ENCODE measurements around the gene NAA40.
A peak's percentile ranks its signal among the peaks of the same experiment; 100 is the strongest.

NAA40 gene

DNA sequence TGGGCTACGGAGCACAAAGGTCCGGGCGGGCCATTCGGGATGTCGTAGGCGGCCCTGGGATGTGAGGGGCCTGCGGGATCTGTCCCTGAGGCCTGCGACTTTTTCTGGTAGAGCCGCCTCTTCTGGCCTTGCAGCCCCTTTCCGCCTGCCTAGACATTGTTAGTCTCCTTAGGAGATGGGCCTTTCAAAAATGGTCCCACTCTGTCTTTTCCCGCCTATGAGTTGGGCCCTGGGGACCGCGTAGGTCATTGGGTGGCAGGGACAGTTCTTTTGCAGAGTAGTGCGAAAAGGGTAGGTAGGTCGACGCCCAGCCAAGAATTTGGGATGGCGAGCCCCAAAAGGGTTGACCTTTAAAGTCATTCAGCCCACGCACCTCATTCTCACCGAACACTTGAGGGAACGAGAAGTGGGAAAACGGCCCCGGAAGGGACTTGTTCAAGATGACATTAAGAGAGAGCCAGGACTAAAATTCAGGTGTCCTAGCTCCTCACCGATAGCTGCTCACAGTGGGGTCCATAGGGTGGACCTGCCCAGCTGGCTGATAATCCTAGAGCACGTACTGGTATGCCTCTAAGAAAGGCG, 48.2 kb downstream of the NAA40 start:
- no peak for DNase-seq (ENCODE audit: low read depth)

DNA sequence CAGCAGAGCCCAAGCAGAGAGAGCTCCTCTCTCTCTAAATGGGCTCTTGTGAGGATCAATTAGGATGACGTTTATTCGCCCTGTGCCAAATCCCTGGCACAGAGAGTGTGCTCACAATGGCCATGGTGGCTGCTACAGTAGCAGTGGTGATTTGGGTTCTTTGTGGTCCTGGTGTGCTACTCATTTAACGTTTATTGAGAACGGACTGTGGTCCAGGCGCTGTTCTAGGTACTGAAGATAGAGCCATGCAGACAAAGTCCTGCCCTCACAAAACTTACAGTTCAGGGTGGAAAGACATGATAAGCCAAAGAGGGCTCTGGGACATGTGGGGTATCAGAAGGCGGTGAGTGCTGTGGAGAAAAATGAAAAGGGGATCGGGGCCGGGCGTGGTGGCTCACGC, 52.8 kb downstream of the NAA40 start:
- no peak for DNase-seq (ENCODE audit: low read depth)

GRCh38 chr11:63993100-63993499, 54.3 kb downstream of the NAA40 start:
- no peak for DNase-seq (ENCODE audit: low read depth)

- no peak for DNase-seq (ENCODE audit: low read depth)
These were observed 55.2 kb downstream of the NAA40 start for GRCh38 chr11:63993993-63994392.

- DNase-seq (ENCODE audit: low read depth) = no peak
These were observed 57.7 kb downstream of the NAA40 start for GRCh38 chr11:63996512-63996911.

- DNase-seq (ENCODE audit: low read depth) = no peak
These were observed 58.4 kb downstream of the NAA40 start for GRCh38 chr11:63997104-63997700.

DNA sequence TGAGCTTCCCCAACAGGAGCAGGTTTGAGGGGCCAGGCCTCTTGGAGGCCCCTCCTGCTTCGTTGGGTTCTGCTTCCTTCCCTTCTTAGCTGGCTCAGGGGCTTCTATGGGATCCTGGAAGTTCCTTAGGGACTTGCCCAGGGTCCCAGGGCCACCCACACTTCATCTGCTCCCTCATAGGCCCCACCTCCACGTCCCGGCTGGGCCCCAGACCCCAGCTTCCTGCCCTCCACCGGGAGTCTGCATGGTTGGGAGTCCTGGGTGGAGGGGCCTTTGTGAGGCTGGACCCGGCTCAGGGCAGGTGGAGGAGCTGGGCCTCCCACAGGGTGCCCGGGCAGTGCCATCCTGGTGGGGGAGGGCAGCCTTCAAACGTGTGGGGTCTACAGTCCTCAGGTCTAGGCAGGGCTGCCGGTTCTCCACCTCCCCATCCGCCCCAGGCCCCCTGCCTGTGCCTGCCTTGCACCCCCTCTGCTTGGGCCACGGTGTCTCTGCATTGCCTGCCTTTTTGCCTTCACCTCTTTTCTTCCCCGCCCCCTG, 59.1 kb downstream of the NAA40 start:
- no peak for DNase-seq (ENCODE audit: low read depth)

- no peak for DNase-seq (ENCODE audit: low read depth)
These were observed 60.0 kb downstream of the NAA40 start for GRCh38 chr11:63998558-63999348.

GRCh38 chr11:63999349-64000025, 60.7 kb downstream of the NAA40 start:
- peak; percentile 33 for DNase-seq (ENCODE audit: low read depth)

DNA sequence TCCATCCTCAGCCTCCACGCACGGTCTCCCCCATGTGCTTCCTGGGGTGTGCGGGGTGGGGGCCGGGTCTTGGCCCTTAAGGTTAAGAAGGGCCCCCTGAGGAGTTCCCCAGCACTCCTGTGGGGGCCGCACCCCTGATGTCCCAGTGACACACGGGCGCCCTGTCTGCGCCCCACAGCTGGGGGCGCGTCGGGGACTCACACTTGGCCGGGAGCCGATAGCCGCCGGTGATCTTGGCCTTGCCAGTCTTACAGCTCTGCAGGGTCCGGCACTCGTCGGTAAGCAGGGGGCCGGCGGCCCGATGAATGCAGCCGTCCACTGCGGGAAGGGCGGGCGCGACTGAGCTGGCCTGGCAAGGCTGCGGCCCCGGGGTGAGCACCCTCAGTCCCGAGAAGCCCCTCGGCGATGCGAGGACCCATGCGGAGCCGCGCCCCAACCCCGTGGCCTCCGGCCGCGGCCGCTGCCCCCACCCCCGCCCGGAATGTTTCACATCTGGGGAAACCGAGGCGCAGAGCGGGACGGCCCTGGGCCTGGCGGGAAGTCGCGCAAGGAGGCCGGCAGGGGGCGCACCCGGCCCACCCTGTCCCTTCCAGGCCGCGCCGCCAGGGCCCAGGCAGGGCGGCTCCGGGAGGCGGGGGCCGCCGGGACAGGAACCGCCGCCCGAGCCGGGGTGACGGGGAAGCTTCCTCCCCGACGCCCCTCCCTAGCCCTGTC, 61.4 kb downstream of the NAA40 start:
- peak; percentile 46 for DNase-seq (ENCODE audit: low read depth)

DNA sequence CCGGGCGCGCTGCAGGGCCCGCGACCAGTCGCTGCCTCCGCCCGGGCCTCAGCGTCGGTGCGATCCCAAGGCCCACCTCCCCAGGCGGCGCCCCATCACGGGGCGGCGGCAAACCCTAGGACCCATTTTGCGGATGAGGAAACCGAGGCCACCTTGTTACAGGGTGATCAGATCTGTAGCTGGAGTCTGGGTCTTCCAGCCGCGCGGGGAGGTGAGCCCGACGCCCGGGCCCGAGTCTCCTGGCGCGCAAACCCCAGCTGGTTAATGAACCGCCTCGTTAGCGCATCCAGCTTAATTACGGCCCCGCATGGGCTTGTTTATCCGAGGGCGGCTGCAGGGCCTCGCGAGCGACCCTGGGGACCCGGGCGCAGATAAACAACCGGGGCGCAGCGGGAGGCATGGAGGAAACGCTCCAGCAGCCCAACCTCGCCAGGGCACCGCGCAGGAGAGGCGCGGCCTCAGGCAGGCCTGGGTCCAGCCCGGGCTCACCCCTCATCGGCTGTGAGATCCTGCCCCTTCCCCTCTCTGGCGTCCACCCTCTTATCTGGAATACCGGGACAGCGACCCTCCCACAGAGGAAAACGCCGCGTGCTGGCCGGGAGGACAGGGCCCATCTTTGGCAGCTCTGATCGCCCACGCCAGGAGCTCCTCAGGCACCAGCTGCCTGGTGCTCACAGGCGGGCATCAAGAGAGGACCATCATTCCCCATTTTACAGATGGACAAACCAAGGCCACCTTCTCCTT, 62.1 kb downstream of the NAA40 start:
- no peak for DNase-seq (ENCODE audit: low read depth)

DNA sequence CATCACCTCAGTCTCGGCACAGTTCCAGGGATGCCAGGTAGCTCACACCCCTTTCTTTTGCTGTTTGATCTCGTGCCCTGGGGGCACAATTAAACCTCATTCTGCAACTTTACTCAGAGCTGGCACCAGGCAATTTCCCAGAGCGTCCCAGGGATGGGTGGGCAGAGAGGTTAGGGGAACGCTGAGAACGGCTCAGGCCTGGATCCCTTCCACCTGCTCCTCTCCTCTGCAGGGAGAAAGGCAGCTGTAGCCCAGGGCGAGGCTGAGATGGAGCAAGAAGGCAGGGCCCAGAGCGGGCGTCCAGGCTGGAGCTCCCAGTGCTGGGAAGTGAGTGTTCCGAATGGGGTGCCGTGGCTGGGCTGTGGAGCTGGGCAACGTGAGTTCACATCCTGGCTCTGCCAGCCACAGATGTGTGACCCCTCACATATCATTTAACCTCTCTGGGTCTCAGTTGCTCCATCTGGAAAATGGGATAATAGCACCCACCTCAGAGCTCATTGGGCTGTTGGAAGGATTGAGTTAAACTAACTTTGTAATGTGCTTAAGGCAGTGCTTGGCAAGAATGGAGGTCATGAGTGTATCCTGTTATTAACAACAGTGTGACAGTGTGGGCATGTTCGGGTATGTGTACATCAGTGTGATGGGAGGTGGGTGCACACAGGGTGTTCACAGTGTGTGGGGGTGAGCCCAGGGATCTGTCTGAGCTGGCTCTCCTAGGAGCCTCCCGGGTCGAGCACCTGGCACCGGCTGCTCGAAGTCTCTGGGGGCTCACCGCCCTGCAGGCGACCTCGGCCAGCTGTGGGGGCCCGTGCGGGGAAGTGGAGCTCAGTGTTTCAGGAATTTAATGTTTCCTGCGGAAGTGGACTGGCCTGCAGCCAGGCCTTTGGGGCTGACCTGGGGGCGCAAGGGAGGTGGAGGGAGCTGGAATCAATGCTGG, 63.0 kb downstream of the NAA40 start:
- DNase-seq (ENCODE audit: low read depth) = no peak

DNA sequence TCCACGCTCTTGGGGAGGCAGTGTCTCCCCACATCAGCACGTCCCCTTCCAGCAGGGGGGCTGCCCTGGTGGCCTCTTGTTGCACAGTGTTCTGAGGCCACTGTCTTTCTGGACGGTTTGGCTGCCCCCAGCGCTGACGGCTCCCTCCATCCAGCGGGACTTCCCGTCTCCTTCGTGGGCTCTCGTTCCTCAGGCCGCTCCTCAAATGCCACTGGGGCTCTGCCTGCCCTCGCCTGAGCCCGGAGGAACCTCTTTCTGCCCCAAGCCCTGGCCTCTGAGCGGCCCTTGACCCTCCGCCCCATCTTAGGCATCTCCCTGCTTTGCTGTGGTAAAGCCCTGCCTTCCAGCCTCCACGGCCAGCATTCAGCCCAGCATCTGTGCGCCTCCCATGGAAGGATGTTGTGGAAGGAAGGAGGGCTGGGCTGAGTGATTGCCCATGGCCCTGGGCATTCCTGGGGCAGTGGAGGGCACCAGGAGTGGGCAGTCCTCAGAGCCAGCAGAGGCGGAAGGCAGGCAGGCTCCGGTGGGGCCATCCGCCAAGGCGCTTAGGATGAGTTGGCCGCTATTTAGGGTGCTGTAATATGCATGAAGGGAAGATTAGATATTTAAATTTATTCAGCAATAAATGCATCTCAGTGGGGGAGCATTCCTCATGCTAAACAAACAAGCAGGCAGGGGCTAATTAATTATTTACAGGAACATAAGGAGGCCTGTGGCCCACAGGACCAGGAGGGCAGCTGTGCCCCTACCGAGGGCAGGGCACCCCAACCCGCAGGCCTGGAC, 65.2 kb downstream of the NAA40 start:
- DNase-seq (ENCODE audit: low read depth) = no peak

- DNase-seq (ENCODE audit: low read depth) = no peak
These were observed 65.8 kb downstream of the NAA40 start for GRCh38 chr11:64004590-64004984.

DNA sequence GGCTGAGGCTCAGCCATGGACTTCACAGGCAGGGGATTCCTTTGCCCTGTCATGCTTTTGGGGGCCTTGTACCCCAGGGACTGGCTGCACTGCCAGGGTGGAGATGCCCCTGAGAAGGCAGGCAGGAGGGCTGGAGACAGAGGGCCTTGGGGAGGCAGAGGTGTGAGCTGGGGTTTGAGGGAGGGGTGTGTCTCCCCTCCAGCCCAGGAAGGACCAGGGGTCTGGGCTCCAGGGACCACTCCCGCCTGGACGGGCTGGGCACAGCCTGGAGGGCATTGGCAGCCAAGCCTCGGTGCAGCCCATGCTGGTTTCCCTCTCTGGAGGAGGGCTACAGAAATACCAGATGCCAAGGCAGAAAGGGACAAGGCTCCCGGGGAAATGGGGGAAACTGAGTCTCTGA, 66.9 kb downstream of the NAA40 start:
- no peak for DNase-seq (ENCODE audit: low read depth)

- DNase-seq (ENCODE audit: low read depth) = no peak
These were observed 67.6 kb downstream of the NAA40 start for GRCh38 chr11:64006398-64006797.
